Peyer's patch (tissue), 4 donors: ENCODE results near the gene EYA2.

Source experiments
- POLR2A ChIP-seq, 2 donors: fragments of 450-650 bp; IDR thresholded peaks; one replicate each; pipeline ENCODE4 v1.5.1; 2017; ENCODE audit warnings: antibody characterized with exemption in 2 of 2, mild to moderate bottlenecking in 2 of 2, moderate library complexity in 2 of 2
- TF ChIP-seq, protein P1 (sequence below), 6 experiments: fragments of 450-650 bp in 4 of 6; fragments of 200-600 bp in 2 of 6; sonication (generic) in 1 of 6; IDR thresholded peaks; one replicate each; pipeline ENCODE4 v1.5.1; 2017 to 2019; ENCODE audit warnings: antibody characterized with exemption in 6 of 6, mild to moderate bottlenecking in 3 of 6, moderate library complexity in 1 of 6

DNA sequence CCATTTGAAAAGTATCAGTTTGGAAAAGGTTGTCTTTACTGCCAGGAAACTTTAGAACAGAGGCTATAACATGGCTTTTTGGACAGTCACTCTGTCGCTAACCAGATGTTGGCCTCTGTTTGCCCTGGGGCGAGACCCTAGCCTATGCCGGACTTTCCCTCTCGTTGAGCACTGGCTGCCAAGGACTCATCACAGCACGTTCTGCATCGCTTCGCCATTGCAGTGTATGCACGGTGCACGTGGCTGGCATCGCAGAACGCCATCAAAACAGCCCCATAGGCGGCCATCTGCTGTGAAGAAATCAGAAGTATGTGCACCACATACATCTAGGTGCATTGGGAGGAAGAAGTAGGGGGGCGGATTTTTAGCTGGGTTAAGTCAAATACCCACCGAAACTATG is 156.4 kb downstream of the EYA2 start:
- TF ChIP-seq, protein P1, sequence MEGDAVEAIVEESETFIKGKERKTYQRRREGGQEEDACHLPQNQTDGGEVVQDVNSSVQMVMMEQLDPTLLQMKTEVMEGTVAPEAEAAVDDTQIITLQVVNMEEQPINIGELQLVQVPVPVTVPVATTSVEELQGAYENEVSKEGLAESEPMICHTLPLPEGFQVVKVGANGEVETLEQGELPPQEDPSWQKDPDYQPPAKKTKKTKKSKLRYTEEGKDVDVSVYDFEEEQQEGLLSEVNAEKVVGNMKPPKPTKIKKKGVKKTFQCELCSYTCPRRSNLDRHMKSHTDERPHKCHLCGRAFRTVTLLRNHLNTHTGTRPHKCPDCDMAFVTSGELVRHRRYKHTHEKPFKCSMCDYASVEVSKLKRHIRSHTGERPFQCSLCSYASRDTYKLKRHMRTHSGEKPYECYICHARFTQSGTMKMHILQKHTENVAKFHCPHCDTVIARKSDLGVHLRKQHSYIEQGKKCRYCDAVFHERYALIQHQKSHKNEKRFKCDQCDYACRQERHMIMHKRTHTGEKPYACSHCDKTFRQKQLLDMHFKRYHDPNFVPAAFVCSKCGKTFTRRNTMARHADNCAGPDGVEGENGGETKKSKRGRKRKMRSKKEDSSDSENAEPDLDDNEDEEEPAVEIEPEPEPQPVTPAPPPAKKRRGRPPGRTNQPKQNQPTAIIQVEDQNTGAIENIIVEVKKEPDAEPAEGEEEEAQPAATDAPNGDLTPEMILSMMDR (IDR thresholded peaks at IDR 0.05), result no peak
- no peak for TF ChIP-seq POLR2A (IDR thresholded peaks at IDR 0.05)
